Measurements from ENCODE around the gene STUB1.

Gene STUB1

GRCh38 chr16:672851-673250 is 7.4 kb upstream of the STUB1 start:
- H3K27me3 ChIP-seq (ENCODE audit: control insufficient read depth in 2 of 2, insufficient read depth in 2 of 2, low read length in 2 of 2) = no peaks in the 10 kb centered on the region
- peaks cover 30 to 37% of the 10 kb centered on the region in 2 donors for H3K36me3 ChIP-seq (ENCODE audit: control insufficient read depth in 2 of 2, insufficient read depth in 2 of 2, low read length in 2 of 2)
- H3K9ac ChIP-seq (ENCODE audit: low read depth in 1 of 2, low read length in 2 of 2) = no peak overlapping the region
- H3K27ac ChIP-seq (ENCODE audit: low read depth in 2 of 2, low read length in 2 of 2) = no peak overlapping the region
- H3K4me1 ChIP-seq (ENCODE audit: control insufficient read depth in 2 of 2, insufficient read depth in 2 of 2, low read length in 2 of 2) = peaks cover 32 to 34% of the 10 kb centered on the region in 2 donors
- no peak overlapping the region for H3K4me3 ChIP-seq (ENCODE audit: low read length in 2 of 2)
- no peaks in the 10 kb centered on the region for H3K9me3 ChIP-seq (ENCODE audit: control insufficient read depth in 2 of 2, low read length in 2 of 2)

- peaks cover 32 to 34% of the 10 kb centered on the region in 2 donors for H3K4me1 ChIP-seq (ENCODE audit: control insufficient read depth in 2 of 2, insufficient read depth in 2 of 2, low read length in 2 of 2)
- H3K27me3 ChIP-seq (ENCODE audit: control insufficient read depth in 2 of 2, insufficient read depth in 2 of 2, low read length in 2 of 2) = no peaks in the 10 kb centered on the region
- no peak overlapping the region for H3K4me3 ChIP-seq (ENCODE audit: low read length in 2 of 2)
- no peaks in the 10 kb centered on the region for H3K9me3 ChIP-seq (ENCODE audit: control insufficient read depth in 2 of 2, low read length in 2 of 2)
- H3K27ac ChIP-seq (ENCODE audit: low read depth in 2 of 2, low read length in 2 of 2) = no peak overlapping the region
- H3K36me3 ChIP-seq (ENCODE audit: control insufficient read depth in 2 of 2, insufficient read depth in 2 of 2, low read length in 2 of 2) = peaks cover 30 to 37% of the 10 kb centered on the region in 2 donors
- no peak overlapping the region for H3K9ac ChIP-seq (ENCODE audit: low read depth in 1 of 2, low read length in 2 of 2)
Observed at GRCh38 chr16:673399-673991, 6.7 kb upstream of the STUB1 start.

GRCh38 chr16:674214-674881 is 5.9 kb upstream of the STUB1 start:
- Histone ChIP-seq H3K27ac (ENCODE audit: low read depth in 2 of 2, low read length in 2 of 2) (no peak overlapping the region), H3K9ac (ENCODE audit: low read depth in 1 of 2, low read length in 2 of 2) (no peak overlapping the region), H3K4me1 (ENCODE audit: control insufficient read depth in 2 of 2, insufficient read depth in 2 of 2, low read length in 2 of 2) (peaks cover 26 to 31% of the 10 kb centered on the region in 2 donors), H3K9me3 (ENCODE audit: control insufficient read depth in 2 of 2, low read length in 2 of 2) (no peaks in the 10 kb centered on the region), H3K27me3 (ENCODE audit: control insufficient read depth in 2 of 2, insufficient read depth in 2 of 2, low read length in 2 of 2) (no peaks in the 10 kb centered on the region), H3K36me3 (ENCODE audit: control insufficient read depth in 2 of 2, insufficient read depth in 2 of 2, low read length in 2 of 2) (peaks cover 30 to 35% of the 10 kb centered on the region in 2 donors), H3K4me3 (ENCODE audit: low read length in 2 of 2) (no peak overlapping the region)

DNA sequence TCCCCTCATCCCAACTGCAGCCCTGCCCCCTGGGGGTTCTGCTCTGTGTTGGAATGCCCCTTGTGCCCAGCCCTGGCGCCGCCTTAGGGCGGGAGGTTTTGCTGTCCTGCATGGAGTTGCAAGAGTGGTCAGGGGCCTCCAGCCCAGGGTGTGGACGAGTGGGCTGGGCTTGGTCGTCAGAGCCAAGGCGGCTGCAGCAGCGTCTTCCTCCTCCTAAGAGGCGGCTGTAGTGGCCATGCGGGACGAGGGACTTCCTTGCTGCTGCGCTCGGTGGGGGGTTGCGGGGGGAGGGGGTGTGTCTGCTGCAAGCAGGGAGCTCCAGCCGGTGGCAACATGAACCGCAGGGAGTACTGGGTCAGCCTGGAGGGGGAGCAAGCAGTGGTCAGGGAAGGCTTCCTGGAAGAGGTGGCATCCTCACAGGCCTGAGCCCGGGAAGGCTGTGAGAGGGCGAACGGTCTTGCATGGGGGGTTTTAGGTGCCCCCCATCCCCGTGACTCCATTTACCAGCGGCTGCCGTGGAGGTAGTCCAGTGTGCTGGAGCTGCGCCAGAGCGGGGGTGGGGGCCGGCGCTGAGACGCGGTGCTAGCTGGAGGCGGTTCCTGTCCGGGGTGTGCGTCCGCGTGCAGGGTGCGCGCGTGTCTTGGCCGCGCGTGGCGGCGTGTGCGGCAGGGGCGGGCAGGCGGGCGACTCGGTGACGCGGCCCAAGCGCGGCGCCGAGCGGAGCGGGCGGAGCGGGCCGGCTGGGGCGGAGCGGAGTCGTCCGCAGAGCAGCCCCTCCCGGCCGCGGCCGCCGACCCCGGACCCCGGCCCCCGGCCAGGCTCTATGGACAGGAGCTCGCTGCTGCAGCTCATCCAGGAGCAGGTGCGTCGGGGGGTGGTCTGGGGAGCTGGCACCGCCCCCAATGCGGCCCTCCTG is 5.0 kb upstream of the STUB1 start, which contains the start of gene RHBDL1:
Gene RHBDL1 (plus strand): TSS at position 704 of the 916 bp plus-strand sequence. CDS start 120 bp downstream, at position 824.
- Histone ChIP-seq H3K27me3 (ENCODE audit: control insufficient read depth in 2 of 2, insufficient read depth in 2 of 2, low read length in 2 of 2) (no peaks in the 10 kb centered on the region), H3K9ac (ENCODE audit: low read depth in 1 of 2, low read length in 2 of 2) (peak within 1 kb of the TSS in 1 of 2 donors; percentile 63), H3K4me1 (ENCODE audit: control insufficient read depth in 2 of 2, insufficient read depth in 2 of 2, low read length in 2 of 2) (peaks cover 28 to 34% of the 10 kb centered on the region in 2 donors), H3K36me3 (ENCODE audit: control insufficient read depth in 2 of 2, insufficient read depth in 2 of 2, low read length in 2 of 2) (peaks cover 26 to 28% of the 10 kb centered on the region in 2 donors), H3K4me3 (ENCODE audit: low read length in 2 of 2) (peak within 1 kb of the TSS; percentile 50 to 60), H3K27ac (ENCODE audit: low read depth in 2 of 2, low read length in 2 of 2) (no peak within 1 kb of the TSS), H3K9me3 (ENCODE audit: control insufficient read depth in 2 of 2, low read length in 2 of 2) (no peaks in the 10 kb centered on the region)

DNA sequence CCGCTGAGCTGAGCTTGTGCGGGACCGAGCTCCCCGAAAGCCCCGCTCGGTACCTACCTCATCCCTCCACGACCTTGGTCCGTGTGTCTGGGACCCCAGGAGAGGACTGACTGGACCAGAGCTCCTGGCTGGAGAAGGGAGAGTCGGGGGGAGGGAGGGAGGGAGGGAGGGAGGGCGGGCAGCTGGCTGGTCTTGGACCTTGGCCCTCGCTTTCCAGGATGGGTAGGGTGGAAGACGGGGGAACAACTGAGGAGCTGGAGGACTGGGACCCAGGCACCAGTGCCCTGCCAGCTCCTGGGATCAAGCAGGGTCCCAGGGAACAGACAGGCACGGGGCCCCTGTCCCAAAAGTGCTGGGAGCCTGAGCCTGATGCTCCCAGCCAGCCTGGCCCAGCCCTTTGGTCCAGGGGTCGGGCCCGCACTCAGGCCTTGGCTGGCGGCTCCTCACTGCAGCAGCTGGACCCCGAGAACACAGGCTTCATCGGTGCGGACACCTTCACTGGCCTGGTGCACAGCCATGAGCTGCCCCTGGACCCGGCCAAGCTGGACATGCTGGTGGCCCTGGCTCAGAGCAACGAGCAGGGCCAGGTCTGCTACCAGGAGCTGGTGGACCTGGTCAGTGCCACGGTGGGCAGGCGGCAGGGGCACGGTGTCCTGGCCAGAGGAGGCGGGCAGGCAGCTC is 4.2 kb upstream of the STUB1 start:
- Histone ChIP-seq H3K9ac (ENCODE audit: low read depth in 1 of 2, low read length in 2 of 2) (peak overlapping the region in 1 of 2 donors; percentile 63), H3K4me1 (ENCODE audit: control insufficient read depth in 2 of 2, insufficient read depth in 2 of 2, low read length in 2 of 2) (peaks cover 31 to 36% of the 10 kb centered on the region in 2 donors), H3K27ac (ENCODE audit: low read depth in 2 of 2, low read length in 2 of 2) (no peak overlapping the region), H3K4me3 (ENCODE audit: low read length in 2 of 2) (peak overlapping the region; percentile 35 to 48), H3K9me3 (ENCODE audit: control insufficient read depth in 2 of 2, low read length in 2 of 2) (no peaks in the 10 kb centered on the region), H3K36me3 (ENCODE audit: control insufficient read depth in 2 of 2, insufficient read depth in 2 of 2, low read length in 2 of 2) (peaks cover 19 to 21% of the 10 kb centered on the region in 2 donors), H3K27me3 (ENCODE audit: control insufficient read depth in 2 of 2, insufficient read depth in 2 of 2, low read length in 2 of 2) (no peaks in the 10 kb centered on the region)

GRCh38 chr16:676565-676902 is 3.7 kb upstream of the STUB1 start:
- peaks cover 17 to 18% of the 10 kb centered on the region in 2 donors for H3K36me3 ChIP-seq (ENCODE audit: control insufficient read depth in 2 of 2, insufficient read depth in 2 of 2, low read length in 2 of 2)
- no peaks in the 10 kb centered on the region for H3K27me3 ChIP-seq (ENCODE audit: control insufficient read depth in 2 of 2, insufficient read depth in 2 of 2, low read length in 2 of 2)
- H3K9ac ChIP-seq (ENCODE audit: low read depth in 1 of 2, low read length in 2 of 2) = peak overlapping the region in 1 of 2 donors; percentile 63
- no peaks in the 10 kb centered on the region for H3K9me3 ChIP-seq (ENCODE audit: control insufficient read depth in 2 of 2, low read length in 2 of 2)
- no peak overlapping the region for H3K27ac ChIP-seq (ENCODE audit: low read depth in 2 of 2, low read length in 2 of 2)
- H3K4me3 ChIP-seq (ENCODE audit: low read length in 2 of 2) = no peak overlapping the region
- H3K4me1 ChIP-seq (ENCODE audit: control insufficient read depth in 2 of 2, insufficient read depth in 2 of 2, low read length in 2 of 2) = peaks cover 37 to 42% of the 10 kb centered on the region in 2 donors

- peak overlapping the region; percentile 28 to 32 for H3K27ac ChIP-seq (ENCODE audit: low read depth in 2 of 2, low read length in 2 of 2)
- H3K36me3 ChIP-seq (ENCODE audit: control insufficient read depth in 2 of 2, insufficient read depth in 2 of 2, low read length in 2 of 2) = peaks cover 19 to 22% of the 10 kb centered on the region in 2 donors
- H3K9me3 ChIP-seq (ENCODE audit: control insufficient read depth in 2 of 2, low read length in 2 of 2) = no peaks in the 10 kb centered on the region
- peaks cover 40 to 45% of the 10 kb centered on the region in 2 donors for H3K4me1 ChIP-seq (ENCODE audit: control insufficient read depth in 2 of 2, insufficient read depth in 2 of 2, low read length in 2 of 2)
- no peaks in the 10 kb centered on the region for H3K27me3 ChIP-seq (ENCODE audit: control insufficient read depth in 2 of 2, insufficient read depth in 2 of 2, low read length in 2 of 2)
- peak overlapping the region in 1 of 2 donors; percentile 63 for H3K9ac ChIP-seq (ENCODE audit: low read depth in 1 of 2, low read length in 2 of 2)
- H3K4me3 ChIP-seq (ENCODE audit: low read length in 2 of 2) = peak overlapping the region in 1 of 2 donors; percentile 34
Observed at GRCh38 chr16:676913-677312, 3.3 kb upstream of the STUB1 start.

DNA sequence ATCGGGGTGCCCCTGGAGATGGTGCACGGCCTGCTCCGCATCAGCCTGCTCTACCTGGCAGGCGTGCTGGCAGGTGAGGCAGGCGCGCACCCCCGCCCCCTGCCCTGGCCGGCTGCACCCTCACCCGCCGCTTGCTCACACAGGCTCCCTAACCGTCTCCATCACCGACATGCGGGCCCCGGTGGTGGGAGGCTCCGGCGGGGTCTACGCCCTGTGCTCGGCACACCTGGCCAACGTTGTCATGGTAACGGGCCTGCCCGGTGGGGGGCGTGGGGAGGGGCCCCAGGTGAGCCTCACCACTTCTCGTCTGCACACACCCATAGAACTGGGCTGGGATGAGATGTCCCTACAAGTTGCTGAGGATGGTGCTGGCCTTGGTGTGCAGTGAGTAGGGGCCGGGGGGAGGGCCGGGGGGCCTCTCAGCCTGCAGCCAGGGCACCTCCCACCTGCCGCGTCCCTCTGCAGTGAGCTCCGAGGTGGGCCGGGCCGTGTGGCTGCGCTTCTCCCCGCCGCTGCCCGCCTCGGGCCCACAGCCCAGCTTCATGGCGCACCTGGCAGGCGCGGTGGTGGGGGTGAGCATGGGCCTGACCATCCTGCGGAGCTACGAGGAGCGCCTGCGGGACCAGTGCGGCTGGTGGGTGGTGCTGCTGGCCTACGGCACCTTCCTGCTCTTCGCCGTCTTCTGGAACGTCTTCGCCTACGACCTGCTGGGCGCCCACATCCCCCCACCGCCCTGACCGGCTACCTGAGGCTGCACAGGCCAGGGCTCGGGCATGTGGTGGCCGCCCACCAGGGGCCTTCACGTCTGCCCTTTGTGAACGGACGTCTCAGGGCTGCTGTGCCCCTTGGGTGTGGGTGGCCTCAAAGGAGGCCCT is 2.7 kb upstream of the STUB1 start:
- H3K4me1 ChIP-seq (ENCODE audit: control insufficient read depth in 2 of 2, insufficient read depth in 2 of 2, low read length in 2 of 2) = peaks cover 44 to 50% of the 10 kb centered on the region in 2 donors

More for the DNA sequence above, 2.7 kb upstream of the STUB1 start:
- Histone ChIP-seq H3K9me3 (ENCODE audit: control insufficient read depth in 2 of 2, low read length in 2 of 2) (no peaks in the 10 kb centered on the region), H3K36me3 (ENCODE audit: control insufficient read depth in 2 of 2, insufficient read depth in 2 of 2, low read length in 2 of 2) (peaks cover 21% of the 10 kb centered on the region in 2 donors), H3K27me3 (ENCODE audit: control insufficient read depth in 2 of 2, insufficient read depth in 2 of 2, low read length in 2 of 2) (no peaks in the 10 kb centered on the region), H3K27ac (ENCODE audit: low read depth in 2 of 2, low read length in 2 of 2) (peak overlapping the region; percentile 28 to 32), H3K9ac (ENCODE audit: low read depth in 1 of 2, low read length in 2 of 2) (peak overlapping the region in 1 of 2 donors; percentile 63), H3K4me3 (ENCODE audit: low read length in 2 of 2) (peak overlapping the region in 1 of 2 donors; percentile 34)
